Measurements from ENCODE around the gene SNPH. TPM values are rescaled to one million over a fixed set of nuclear protein-coding genes. Genes with fewer than 3 reads are reported as not detected.
A peak's percentile ranks its signal among the peaks of the same experiment; 100 is the strongest.
"Not testable (repeated sequence)": the region's sequence is repeated elsewhere in the genome, so short reads cannot be mapped to it uniquely, and the experiment has no call there.

Gene SNPH
- total RNA-seq, result 9.4 and 10.0 TPM in 2 replicates

- peak within 1 kb of the TSS; percentile 89 for H3K4me2 ChIP-seq (ENCODE audit: insufficient read depth, low read length)
- TF ChIP-seq CTCF (IDR thresholded peaks at IDR 0.05; ENCODE audit: extremely low read depth, low read depth, low read length), result no peak
- H4K20me1 ChIP-seq (ENCODE audit: insufficient read depth, low read length), result peaks cover 3% of the 10 kb centered on the region
- DNase-seq (ENCODE audit: insufficient read length, low spot score, missing footprints), result peak; percentile 87
- H2AFZ ChIP-seq (ENCODE audit: low read length), result peak within 1 kb of the TSS; percentile 98
- H3K27ac ChIP-seq (ENCODE audit: low read depth, low read length), result peak within 1 kb of the TSS; percentile 73
- peaks cover 14% of the 10 kb centered on the region for H3K4me1 ChIP-seq (ENCODE audit: insufficient read depth, low read length)
- H3K36me3 ChIP-seq (ENCODE audit: insufficient read depth, low read length), result no peaks in the 10 kb centered on the region
- no peaks in the 10 kb centered on the region for H3K9me3 ChIP-seq (ENCODE audit: low read depth, low read length)
- peak within 1 kb of the TSS; percentile 81 for H3K4me3 ChIP-seq (ENCODE audit: insufficient read depth, low read length)
- H3K79me2 ChIP-seq (ENCODE audit: insufficient read depth, low read length), result peaks cover 3% of the 10 kb centered on the region
- no peaks in the 10 kb centered on the region for H3K27me3 ChIP-seq (ENCODE audit: insufficient read depth, low read length)
Observed at GRCh38 chr20:1266167-1266973, at the start of gene SNPH. SNPH (plus strand) TSS chr20:1266294; CDS start chr20:1296240, 29,946 bp downstream.

GRCh38 chr20:1216527-1217427 lies 49.3 kb upstream of the SNPH start:
- H3K4me3 ChIP-seq (ENCODE audit: insufficient read depth, low read length); H3K27ac ChIP-seq (ENCODE audit: low read depth, low read length); H4K20me1 ChIP-seq (ENCODE audit: insufficient read depth, low read length); H3K36me3 ChIP-seq (ENCODE audit: insufficient read depth, low read length); H2AFZ ChIP-seq (ENCODE audit: low read length); H3K79me2 ChIP-seq (ENCODE audit: insufficient read depth, low read length); H3K9me3 ChIP-seq (ENCODE audit: low read depth, low read length); DNase-seq (ENCODE audit: insufficient read length, low spot score, missing footprints); H3K4me2 ChIP-seq (ENCODE audit: insufficient read depth, low read length); H3K4me1 ChIP-seq (ENCODE audit: insufficient read depth, low read length): not testable (repeated sequence)
- H3K27me3 ChIP-seq (ENCODE audit: insufficient read depth, low read length), result peaks cover 12% of the 10 kb centered on the region

GRCh38 chr20:1222750-1223149 lies 43.3 kb upstream of the SNPH start:
- H3K27me3 ChIP-seq (ENCODE audit: insufficient read depth, low read length), result peaks cover 11% of the 10 kb centered on the region
- H3K79me2 ChIP-seq (ENCODE audit: insufficient read depth, low read length); H3K9me3 ChIP-seq (ENCODE audit: low read depth, low read length); H3K36me3 ChIP-seq (ENCODE audit: insufficient read depth, low read length); H2AFZ ChIP-seq (ENCODE audit: low read length); H3K4me1 ChIP-seq (ENCODE audit: insufficient read depth, low read length); H4K20me1 ChIP-seq (ENCODE audit: insufficient read depth, low read length); DNase-seq (ENCODE audit: insufficient read length, low spot score, missing footprints); H3K27ac ChIP-seq (ENCODE audit: low read depth, low read length); H3K4me2 ChIP-seq (ENCODE audit: insufficient read depth, low read length); H3K4me3 ChIP-seq (ENCODE audit: insufficient read depth, low read length): not testable (repeated sequence)

- no peaks in the 10 kb centered on the region for H4K20me1 ChIP-seq (ENCODE audit: insufficient read depth, low read length)
- peaks cover 8% of the 10 kb centered on the region for H3K4me1 ChIP-seq (ENCODE audit: insufficient read depth, low read length)
- no peak for DNase-seq (ENCODE audit: insufficient read length, low spot score, missing footprints)
- no peak overlapping the region for H3K27ac ChIP-seq (ENCODE audit: low read depth, low read length)
- H2AFZ ChIP-seq (ENCODE audit: low read length), result no peak overlapping the region
- H3K79me2 ChIP-seq (ENCODE audit: insufficient read depth, low read length), result no peaks in the 10 kb centered on the region
- no peaks in the 10 kb centered on the region for H3K9me3 ChIP-seq (ENCODE audit: low read depth, low read length)
- no peak for TF ChIP-seq CTCF (IDR thresholded peaks at IDR 0.05; ENCODE audit: extremely low read depth, low read depth, low read length)
- H3K36me3 ChIP-seq (ENCODE audit: insufficient read depth, low read length), result no peaks in the 10 kb centered on the region
- H3K27me3 ChIP-seq (ENCODE audit: insufficient read depth, low read length), result peaks cover 26% of the 10 kb centered on the region
- no peak overlapping the region for H3K4me3 ChIP-seq (ENCODE audit: insufficient read depth, low read length)
- no peak overlapping the region for H3K4me2 ChIP-seq (ENCODE audit: insufficient read depth, low read length)
Observed at GRCh38 chr20:1224205-1224890, 41.7 kb upstream of the SNPH start.

Measured in osteoblast (primary cell).